B cell (primary cell): ENCODE results near the gene CSF1. TPM values are rescaled to one million over a fixed set of nuclear protein-coding genes. Genes with fewer than 3 reads are reported as not detected.
"Not testable (repeated sequence)": the region's sequence is repeated elsewhere in the genome, so short reads cannot be mapped to it uniquely, and the experiment has no call there.

Experiments
- ATAC-seq: fragments of 200-7000 bp; cut with Tn5 transposase; one replicate; pipeline ENCODE4 v1.10.0; 2021; ENCODE audit warnings: low read depth, mild to moderate bottlenecking, moderate number of reproducible peaks, moderate library complexity
- CTCF ChIA-PET: fragments of 350-600 bp; sonication (Branson Sonifier 250); formaldehyde crosslinking; loops from one replicate; lab custom pipeline; 2021; ENCODE audit warnings: antibody characterized with exemption, inconsistent platforms; lab: Charles Lee
- POLR2A ChIA-PET: fragments of 350-600 bp; sonication (Branson Sonifier 250); formaldehyde crosslinking; loops from one replicate; lab custom pipeline; 2021; ENCODE audit warnings: antibody characterized with exemption; lab: Charles Lee
- DNase-seq: peaks from one replicate; pipeline ENCODE4 v3.0.0; 2013
- H2AFZ ChIP-seq: 2 replicates; pipeline ENCODE4 v1.6.1; 2012; ENCODE audit warnings: mild to moderate bottlenecking, low read depth, low read length; ENCODE audit not compliant: insufficient read depth, poor library complexity, severe bottlenecking
- H3K27ac ChIP-seq, 2 donors: 1 replicate in 1 of 2; 2 replicates in 1 of 2; pipeline ENCODE4 v1.5.1; 2012 to 2013; ENCODE audit warnings: low read length in 2 of 2, mild to moderate bottlenecking in 2 of 2, moderate library complexity in 1 of 2
- H3K27me3 ChIP-seq, 4 experiments: fragments of 200-600 bp in 1 of 4; sonication (generic) in 1 of 4; replicated peaks in 1 of 4; 1 replicate in 2 of 4; 2 replicates in 2 of 4; pipeline versions ENCODE4 v1.6.1 to v1.7.0; 2013 to 2016; ENCODE audit warnings: low read length in 3 of 4, mild to moderate bottlenecking in 2 of 4, mixed read lengths in 1 of 4, moderate library complexity in 1 of 4; ENCODE audit not compliant: insufficient read depth in 4 of 4, control insufficient read depth in 3 of 4; ENCODE audit errors: control extremely low read depth in 1 of 4
- H3K36me3 ChIP-seq, 2 experiments: replicated peaks in 1 of 2; 1 replicate in 1 of 2; 2 replicates in 1 of 2; pipeline versions ENCODE4 v1.6.1 to v1.7.1; 2013; ENCODE audit warnings: low read length in 1 of 2; ENCODE audit not compliant: insufficient read depth in 2 of 2, control insufficient read depth in 1 of 2; ENCODE audit errors: control extremely low read depth in 1 of 2, extremely low read depth in 1 of 2
- H3K4me1 ChIP-seq, 2 donors: fragments of 200-600 bp in 1 of 2; sonication (generic) in 1 of 2; 1 replicate in 1 of 2; 2 replicates in 1 of 2; pipeline versions ENCODE4 v1.5.1 to v1.6.1; 2013 to 2017; ENCODE audit warnings: low read length in 2 of 2; ENCODE audit not compliant: control insufficient read depth in 2 of 2, insufficient read depth in 2 of 2
- H3K4me2 ChIP-seq: replicated peaks from 2 replicates; pipeline ENCODE3; 2012; ENCODE audit warnings: mild to moderate bottlenecking, low read depth, low read length; ENCODE audit not compliant: poor library complexity, severe bottlenecking
- H3K4me3 ChIP-seq, 5 experiments: fragments of 200-600 bp in 1 of 5; sonication (generic) in 1 of 5; 1 replicate in 3 of 5; 2 replicates in 2 of 5; pipeline versions ENCODE4 v1.5.1 to v1.7.0; 2011 to 2016; ENCODE audit warnings: low read length in 4 of 5, mild to moderate bottlenecking in 4 of 5, low read depth in 2 of 5, control low read depth in 1 of 5, moderate library complexity in 1 of 5; ENCODE audit not compliant: insufficient read depth in 1 of 5; ENCODE audit errors: control extremely low read depth in 1 of 5, extremely low read depth in 1 of 5
- H3K79me2 ChIP-seq: fragments of 200-600 bp; sonication (generic); one replicate; pipeline ENCODE4 v1.6.0; 2016; ENCODE audit warnings: low read length; ENCODE audit not compliant: control insufficient read depth, insufficient read depth
- H3K9ac ChIP-seq: fragments of 200-600 bp; sonication (generic); 2 replicates; pipeline ENCODE4 v1.6.1; 2017; ENCODE audit warnings: mild to moderate bottlenecking, low read length, moderate library complexity
- H3K9me3 ChIP-seq, 3 donors: one replicate each; pipeline versions ENCODE4 v1.6.1 to v1.7.1; 2013; ENCODE audit warnings: low read length in 2 of 3; ENCODE audit not compliant: control insufficient read depth in 2 of 3, insufficient read depth in 1 of 3; ENCODE audit errors: control extremely low read depth in 1 of 3
- H4K20me1 ChIP-seq: 2 replicates; pipeline ENCODE4 v1.6.0; 2012; ENCODE audit warnings: mild to moderate bottlenecking, low read length; ENCODE audit not compliant: insufficient read depth, control insufficient read depth, poor library complexity, severe bottlenecking
- H3K27ac Mint-ChIP-seq: one replicate; pipeline ENCODE4 v1.8.0; 2021; ENCODE audit warnings: mixed read lengths
- H3K27me3 Mint-ChIP-seq: one replicate; pipeline ENCODE4 v1.8.0; 2021; ENCODE audit warnings: mixed read lengths
- H3K4me1 Mint-ChIP-seq: one replicate; pipeline ENCODE4 v1.8.0; 2021; ENCODE audit warnings: mixed read lengths
- H3K4me3 Mint-ChIP-seq: one replicate; pipeline ENCODE4 v1.8.0; 2021; ENCODE audit warnings: mixed read lengths
- H3K9me3 Mint-ChIP-seq: one replicate; pipeline ENCODE4 v1.8.0; 2022; ENCODE audit warnings: mixed read lengths; ENCODE audit not compliant: insufficient read depth
- CTCF ChIP-seq: fragments of 200-600 bp; IDR thresholded peaks from one replicate; pipeline ENCODE4 v1.8.0; 2022; ENCODE audit warnings: antibody characterized with exemption, mild to moderate bottlenecking
- EZH2 ChIP-seq: IDR thresholded peaks from 2 replicates; pipeline ENCODE4 v1.6.1; 2012; ENCODE audit warnings: borderline replicate concordance, low read depth, mild to moderate bottlenecking, moderate library complexity, low read length; ENCODE audit not compliant: insufficient read depth, poor library complexity, severe bottlenecking
- WGBS: methylation state at CpG from one replicate; pipeline ENCODE4 v1.1.5; 2013; ENCODE audit warnings: missing lambda C conversion rate; ENCODE audit not compliant: insufficient coverage; 5-methylcytosine and 5-hydroxymethylcytosine counted together
- intact Hi-C: fragments of 100-400 bp; cut with micrococcal nuclease; formaldehyde crosslinking; loops from one replicate; pipeline ENCODE4 v1.10.0; 2022
- polyA minus RNA-seq: library from RNA; depleted of rRNA, polyadenylated mRNA; stranded (reverse); fragments of >200 nt; gene quantifications from 2 replicates; pipeline ENCODE4 v1.2.3, GENCODE V29; 2012
- polyA plus RNA-seq: library from polyadenylated mRNA; depleted of rRNA; stranded (reverse); fragments of >200 nt; gene quantifications from 2 replicates; pipeline ENCODE4 v1.2.3, GENCODE V29; 2012
- total RNA-seq, 2 donors: library from RNA; stranded (reverse); fragments of 120-200 nt in 1 of 2; gene quantifications; 1 replicate in 1 of 2; 2 replicates in 1 of 2; pipeline versions ENCODE4 v1.2.3 to v1.2.4, GENCODE V29; 2013 to 2022

Gene CSF1
- total RNA-seq (4.1 and 4.2 TPM in 2 replicates), polyA plus RNA-seq (0.55 and 0.91 TPM in 2 replicates), polyA minus RNA-seq (1.5 and 2.5 TPM in 2 replicates)
- 0.19 TPM for total RNA-seq (2013)

- peaks cover 0 to 77% (median 29%) of the 10 kb centered on the region in 4 experiments for H3K27me3 ChIP-seq
- no peaks in the 10 kb centered on the region for H3K9me3 ChIP-seq
- no peak for TF ChIP-seq CTCF
- no peak for TF ChIP-seq EZH2
- WGBS = 1% methylated on average over 34 of the region's 45 CpGs
- ChIA-PET POLR2A (no interaction called here), CTCF (no interaction called here)
- H3K79me2 ChIP-seq = peaks cover 3% of the 10 kb centered on the region
- Mint-ChIP-seq H3K27ac (peak within 1 kb of the TSS; percentile 86), H3K4me1 (peaks cover 58% of the 10 kb centered on the region), H3K4me3 (peak within 1 kb of the TSS; percentile 91), H3K9me3 (no peaks in the 10 kb centered on the region), H3K27me3 (peaks cover 66% of the 10 kb centered on the region)
- peak; percentile 28 for ATAC-seq
- peaks cover 10% of the 10 kb centered on the region for H4K20me1 ChIP-seq
- peak within 1 kb of the TSS; percentile 86 for H3K4me2 ChIP-seq
- H3K9ac ChIP-seq = peak within 1 kb of the TSS; percentile 65
- peaks cover 31 to 35% of the 10 kb centered on the region in 2 donors for H3K4me1 ChIP-seq
- H3K27ac ChIP-seq = no peak within 1 kb of the TSS
- peak within 1 kb of the TSS; percentile 41 to 78 (median 62) for H3K4me3 ChIP-seq
- intact Hi-C loops = no loop called here
- H3K36me3 ChIP-seq = no peaks in the 10 kb centered on the region
- peak; percentile 69 for DNase-seq
- peak within 1 kb of the TSS; percentile 59 for H2AFZ ChIP-seq
These were observed at the start of gene CSF1 for GRCh38 chr1:109910123-109910962. TSS of gene CSF1 (plus strand) at chr1:109910849. CDS start at chr1:109911024, 175 bp downstream.

- POLR2A ChIA-PET, H3K79me2 ChIP-seq, H3K36me3 ChIP-seq, H3K4me3 ChIP-seq, H3K27ac Mint-ChIP-seq, H3K4me2 ChIP-seq, H3K4me1 Mint-ChIP-seq, ATAC-seq, CTCF ChIA-PET, H3K9me3 Mint-ChIP-seq, intact Hi-C loops, H2AFZ ChIP-seq, H3K9me3 ChIP-seq, H3K4me3 Mint-ChIP-seq, DNase-seq, H4K20me1 ChIP-seq, H3K9ac ChIP-seq, H3K27me3 ChIP-seq, H3K4me1 ChIP-seq, H3K27ac ChIP-seq: not testable (repeated sequence)
- no CpG with 5 or more reads among the region's 2 CpGs for WGBS
- peaks cover 30% of the 10 kb centered on the region for H3K27me3 Mint-ChIP-seq
These were observed 49.0 kb upstream of the CSF1 start for GRCh38 chr1:109861616-109862015.
